ENCODE measurements around the gene RDH11.

Gene RDH11

DNA sequence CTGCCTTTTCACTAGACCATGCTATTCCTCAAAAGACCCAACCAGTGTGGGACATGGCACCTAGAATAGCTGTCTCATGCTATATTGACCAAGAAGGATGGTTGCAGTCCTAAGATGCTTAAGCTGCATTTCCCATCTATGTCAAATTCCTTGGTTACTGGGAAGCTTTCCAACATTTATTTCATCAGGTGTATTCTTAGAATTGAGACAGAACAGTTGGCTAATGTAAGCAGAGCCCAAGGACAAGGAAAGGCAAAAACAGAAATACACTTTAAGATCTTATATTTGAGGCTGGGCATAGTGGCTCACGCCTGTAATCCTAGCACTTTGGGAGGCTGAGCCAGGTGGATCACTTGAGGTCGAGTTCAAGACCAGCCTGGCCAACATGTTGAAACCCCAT lies 51.1 kb downstream of the RDH11 start:
- no peak for DNase-seq

- DNase-seq = no peak
Observed at GRCh38 chr14:67643713-67644112, 51.9 kb downstream of the RDH11 start.

GRCh38 chr14:67641902-67642749 lies 53.4 kb downstream of the RDH11 start:
- DNase-seq = peak; percentile 32

- no peak for DNase-seq
Observed at GRCh38 chr14:67641480-67641879, 54.1 kb downstream of the RDH11 start.

DNA sequence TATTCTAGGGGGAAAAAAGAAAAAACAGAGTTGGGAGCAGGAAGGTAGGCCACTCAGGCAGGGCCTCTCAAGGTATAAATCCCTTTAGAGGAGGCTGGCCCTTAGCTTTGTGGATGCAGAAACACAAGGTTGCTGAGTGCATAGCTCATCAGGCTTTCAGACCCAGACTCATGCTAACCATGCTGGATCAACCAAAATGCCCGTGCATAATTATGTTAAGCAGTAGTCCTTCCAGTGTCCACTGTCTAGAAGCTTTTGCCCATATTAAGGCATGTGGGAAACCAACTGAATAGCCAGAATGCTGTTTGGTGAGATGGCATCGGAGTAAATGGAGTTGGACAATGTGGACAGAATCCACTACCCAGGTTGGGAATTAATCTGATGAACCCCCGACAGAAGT lies 56.9 kb downstream of the RDH11 start:
- no peak for DNase-seq

- DNase-seq = no peak
Observed at GRCh38 chr14:67636361-67636919, 59.1 kb downstream of the RDH11 start.

DNA sequence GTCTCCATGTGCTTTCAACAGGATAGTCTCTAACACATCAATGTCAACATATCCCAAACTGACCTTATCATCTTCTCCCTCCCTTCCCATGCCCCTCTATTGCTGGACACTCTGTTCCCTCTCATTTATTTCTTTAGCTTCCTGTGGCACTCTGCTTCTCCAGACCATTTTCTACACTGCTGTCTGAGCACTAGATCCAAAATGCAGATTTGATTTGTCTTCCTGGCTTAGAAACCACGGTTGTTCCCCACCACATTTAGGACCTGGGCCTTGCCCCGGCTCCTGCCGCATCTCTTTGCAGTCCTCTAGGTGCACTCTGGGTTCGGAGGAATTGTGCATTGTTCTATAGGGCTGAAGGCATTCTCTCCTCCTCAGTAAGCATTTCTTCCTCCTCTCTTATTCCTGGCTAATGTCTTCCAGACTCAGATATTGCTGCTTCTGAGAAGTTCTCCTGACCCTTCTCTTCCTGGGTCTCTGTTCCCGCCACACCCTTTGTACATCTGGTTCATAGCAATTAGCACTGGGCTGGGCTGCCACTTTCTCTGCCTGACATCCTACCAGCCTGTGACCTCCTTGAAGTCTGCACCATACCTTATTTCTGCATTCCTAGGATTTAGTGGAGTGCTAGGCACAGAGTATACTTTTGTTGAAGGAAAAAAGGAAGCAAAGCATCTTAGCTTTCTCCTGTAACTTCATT lies 62.0 kb downstream of the RDH11 start:
- no peak for DNase-seq

DNA sequence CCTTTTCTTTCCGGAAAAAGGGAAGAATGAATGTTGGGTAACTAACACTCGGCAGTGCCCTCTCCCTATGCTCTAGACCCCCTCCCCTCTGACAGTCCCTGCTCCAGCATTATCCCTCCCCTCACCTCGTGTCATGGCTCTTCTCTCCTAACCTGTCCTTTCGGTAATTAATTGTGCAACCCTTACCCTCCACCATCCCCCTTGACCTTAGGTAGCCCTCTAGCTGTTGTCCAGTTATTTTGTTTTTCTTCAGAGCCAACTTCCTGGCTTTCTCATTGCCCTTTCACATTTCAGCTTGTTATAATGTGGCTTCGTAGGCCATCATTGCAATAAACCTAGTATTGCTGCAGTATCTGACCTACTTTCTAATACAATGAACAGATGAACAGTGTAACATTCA lies 64.6 kb downstream of the RDH11 start:
- DNase-seq = no peak

DNA sequence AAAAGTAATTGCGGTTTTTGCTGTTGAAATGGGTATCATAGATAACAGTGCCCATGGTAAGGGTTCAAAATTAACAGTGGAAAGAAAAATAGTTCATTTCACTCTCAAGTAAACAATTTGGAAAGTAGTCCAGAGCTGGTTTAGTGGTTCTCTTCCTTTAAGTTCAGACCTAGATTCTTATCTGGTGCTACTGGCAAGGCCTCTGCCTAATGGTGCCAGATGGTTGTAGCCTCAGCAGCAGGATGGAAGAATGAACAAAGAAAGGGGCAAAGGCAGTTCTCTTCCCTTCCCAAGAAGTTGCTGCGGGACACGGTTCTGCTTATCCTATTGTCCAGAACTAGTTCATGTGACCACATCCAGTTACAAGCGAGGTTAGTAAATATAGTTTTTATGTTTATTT lies 65.4 kb downstream of the RDH11 start:
- no peak for DNase-seq

DNA sequence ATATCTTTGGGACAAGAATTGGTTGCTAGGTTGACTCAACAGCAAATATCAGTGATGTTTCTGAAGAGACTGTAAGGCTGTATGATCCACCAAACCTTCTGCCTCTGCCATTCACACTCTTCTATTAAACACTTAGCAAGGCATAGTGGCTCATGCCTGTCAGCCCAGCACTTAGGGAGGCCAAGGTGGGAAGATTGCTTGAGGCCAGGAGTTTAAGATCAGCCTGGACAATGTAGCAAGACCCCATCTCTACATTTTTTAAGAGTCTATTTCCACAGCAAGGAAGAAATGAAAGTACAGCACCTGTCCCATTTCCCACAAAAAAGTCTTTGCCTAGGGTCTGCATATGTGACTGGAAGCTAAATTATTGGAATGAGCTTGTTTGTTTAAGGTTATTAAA lies 68.0 kb downstream of the RDH11 start:
- DNase-seq = no peak
